ENCODE results near the gene SSC4D. TPM values are rescaled to one million over a fixed set of nuclear protein-coding genes. Genes with fewer than 3 reads are reported as not detected.

Gene SSC4D
- total and polyA plus RNA-seq, 2 donors from 2014 or later = 2.1 to 12.9 TPM

DNA sequence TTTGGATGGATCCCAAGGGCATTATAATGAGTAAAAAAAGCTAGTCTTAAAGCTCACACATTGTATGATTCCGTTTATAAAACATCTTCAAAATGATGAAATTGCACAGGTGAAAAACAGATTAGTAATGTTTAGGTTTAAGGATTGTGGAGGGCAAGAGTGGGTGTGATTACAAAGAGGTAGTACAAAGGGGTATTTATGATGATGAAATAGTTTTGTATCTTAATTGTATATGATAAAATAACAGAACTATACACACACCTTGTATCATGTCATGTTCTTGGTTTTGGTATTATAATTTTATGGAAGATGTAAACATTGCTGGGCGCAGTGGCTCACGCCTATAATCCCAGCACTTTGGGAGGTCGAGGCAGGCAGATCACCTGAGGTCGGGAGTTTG is 2.8 kb upstream of the SSC4D start:
- H3K36me3 ChIP-seq (ENCODE audit: control insufficient read depth in 2 of 3, insufficient read depth in 3 of 3, low read length in 3 of 3) = no peaks in the 10 kb centered on the region
- no peaks in the 10 kb centered on the region for H3K9me3 ChIP-seq (ENCODE audit: control insufficient read depth in 2 of 3, insufficient read depth in 1 of 3, low read length in 3 of 3)
- DNase-seq (no peak), FAIRE-seq (no peak)
- no peaks in the 10 kb centered on the region for H3K4me1 ChIP-seq (ENCODE audit: control insufficient read depth in 2 of 3, insufficient read depth in 2 of 3, low read depth in 1 of 3, low read length in 3 of 3)
- no peaks in the 10 kb centered on the region for H3K27me3 ChIP-seq (ENCODE audit: control insufficient read depth, insufficient read depth, low read length)
- H3K4me3 ChIP-seq (ENCODE audit: low read length in 3 of 3) = no peak overlapping the region
- intact Hi-C loops (cut with DNase I) = no loop called here
- TF ChIP-seq, protein P1, sequence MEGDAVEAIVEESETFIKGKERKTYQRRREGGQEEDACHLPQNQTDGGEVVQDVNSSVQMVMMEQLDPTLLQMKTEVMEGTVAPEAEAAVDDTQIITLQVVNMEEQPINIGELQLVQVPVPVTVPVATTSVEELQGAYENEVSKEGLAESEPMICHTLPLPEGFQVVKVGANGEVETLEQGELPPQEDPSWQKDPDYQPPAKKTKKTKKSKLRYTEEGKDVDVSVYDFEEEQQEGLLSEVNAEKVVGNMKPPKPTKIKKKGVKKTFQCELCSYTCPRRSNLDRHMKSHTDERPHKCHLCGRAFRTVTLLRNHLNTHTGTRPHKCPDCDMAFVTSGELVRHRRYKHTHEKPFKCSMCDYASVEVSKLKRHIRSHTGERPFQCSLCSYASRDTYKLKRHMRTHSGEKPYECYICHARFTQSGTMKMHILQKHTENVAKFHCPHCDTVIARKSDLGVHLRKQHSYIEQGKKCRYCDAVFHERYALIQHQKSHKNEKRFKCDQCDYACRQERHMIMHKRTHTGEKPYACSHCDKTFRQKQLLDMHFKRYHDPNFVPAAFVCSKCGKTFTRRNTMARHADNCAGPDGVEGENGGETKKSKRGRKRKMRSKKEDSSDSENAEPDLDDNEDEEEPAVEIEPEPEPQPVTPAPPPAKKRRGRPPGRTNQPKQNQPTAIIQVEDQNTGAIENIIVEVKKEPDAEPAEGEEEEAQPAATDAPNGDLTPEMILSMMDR (IDR thresholded peaks at IDR 0.05; ENCODE audit: borderline replicate concordance, extremely low read depth, insufficient read depth) = no peak
- H3K9ac ChIP-seq (ENCODE audit: low read length in 3 of 3) = no peak overlapping the region
- H3K27ac ChIP-seq (ENCODE audit: low read depth in 2 of 2, low read length in 2 of 2) = no peak overlapping the region

DNA sequence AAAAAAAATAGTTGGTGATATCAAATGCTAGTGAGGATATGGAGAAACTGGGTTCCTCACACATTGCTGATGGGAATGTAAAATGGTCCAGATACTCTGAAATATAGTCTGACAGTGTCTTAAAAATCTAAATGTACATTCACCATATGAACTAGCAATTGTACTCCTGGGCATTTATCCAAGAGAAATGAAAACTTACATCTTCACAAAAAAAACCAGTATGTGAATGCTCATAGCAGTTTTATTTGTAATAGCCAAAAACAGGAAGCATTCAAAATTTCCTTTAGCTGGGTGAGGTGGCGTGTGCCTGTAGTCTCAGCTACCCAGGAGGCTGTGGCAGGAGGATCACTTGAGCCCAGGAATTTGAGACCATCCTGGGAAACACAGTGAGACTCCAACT is 2.1 kb upstream of the SSC4D start:
- TF ChIP-seq, protein P1 (IDR thresholded peaks at IDR 0.05; ENCODE audit: borderline replicate concordance, extremely low read depth, insufficient read depth) = no peak
- no peak overlapping the region for H3K27ac ChIP-seq (ENCODE audit: low read depth in 2 of 2, low read length in 2 of 2)
- no peaks in the 10 kb centered on the region for H3K9me3 ChIP-seq (ENCODE audit: control insufficient read depth in 2 of 3, insufficient read depth in 1 of 3, low read length in 3 of 3)
- H3K4me1 ChIP-seq (ENCODE audit: control insufficient read depth in 2 of 3, insufficient read depth in 2 of 3, low read depth in 1 of 3, low read length in 3 of 3) = no peaks in the 10 kb centered on the region
- no peak overlapping the region for H3K4me3 ChIP-seq (ENCODE audit: low read length in 3 of 3)
- no peak for DNase-seq
- FAIRE-seq = no peak
- no peaks in the 10 kb centered on the region for H3K27me3 ChIP-seq (ENCODE audit: control insufficient read depth, insufficient read depth, low read length)
- H3K9ac ChIP-seq (ENCODE audit: low read length in 3 of 3) = no peak overlapping the region
- intact Hi-C loops (cut with DNase I) = no loop called here
- H3K36me3 ChIP-seq (ENCODE audit: control insufficient read depth in 2 of 3, insufficient read depth in 3 of 3, low read length in 3 of 3) = no peaks in the 10 kb centered on the region

DNA sequence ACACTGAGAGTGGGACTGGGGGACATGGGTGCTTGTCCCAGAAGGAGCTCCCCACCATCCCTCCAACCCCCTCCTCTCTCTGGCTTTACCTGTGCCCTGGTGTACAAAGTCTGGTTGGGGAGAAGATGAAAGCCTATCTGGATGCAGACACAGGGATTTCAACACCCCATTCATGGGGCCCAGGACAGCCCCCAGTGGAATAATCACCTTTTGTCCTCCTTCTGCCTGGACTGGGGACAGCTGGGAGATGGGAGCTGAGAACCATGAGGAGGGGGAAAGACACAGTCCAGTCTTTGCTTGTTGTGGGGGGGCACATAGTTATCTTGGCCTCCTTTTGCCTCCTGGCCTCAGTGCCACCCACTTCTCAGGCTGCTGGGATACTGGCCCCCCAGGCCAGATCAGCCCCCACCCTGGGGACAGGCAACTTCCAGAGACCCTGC is 1.4 kb downstream of the SSC4D start:
- Histone ChIP-seq H3K4me3 (ENCODE audit: low read length in 3 of 3) (no peak overlapping the region), H3K9me3 (ENCODE audit: control insufficient read depth in 2 of 3, insufficient read depth in 1 of 3, low read length in 3 of 3) (no peaks in the 10 kb centered on the region), H3K4me1 (ENCODE audit: control insufficient read depth in 2 of 3, insufficient read depth in 2 of 3, low read depth in 1 of 3, low read length in 3 of 3) (no peaks in the 10 kb centered on the region), H3K9ac (ENCODE audit: low read length in 3 of 3) (no peak overlapping the region), H3K27ac (ENCODE audit: low read depth in 2 of 2, low read length in 2 of 2) (no peak overlapping the region), H3K36me3 (ENCODE audit: control insufficient read depth in 2 of 3, insufficient read depth in 3 of 3, low read length in 3 of 3) (no peaks in the 10 kb centered on the region), H3K27me3 (ENCODE audit: control insufficient read depth, insufficient read depth, low read length) (no peaks in the 10 kb centered on the region)
- DNase-seq (no peak), FAIRE-seq (no peak)
- TF ChIP-seq, protein P1 (IDR thresholded peaks at IDR 0.05; ENCODE audit: borderline replicate concordance, extremely low read depth, insufficient read depth) = no peak
- intact Hi-C loops (cut with DNase I) = no loop called here

DNA sequence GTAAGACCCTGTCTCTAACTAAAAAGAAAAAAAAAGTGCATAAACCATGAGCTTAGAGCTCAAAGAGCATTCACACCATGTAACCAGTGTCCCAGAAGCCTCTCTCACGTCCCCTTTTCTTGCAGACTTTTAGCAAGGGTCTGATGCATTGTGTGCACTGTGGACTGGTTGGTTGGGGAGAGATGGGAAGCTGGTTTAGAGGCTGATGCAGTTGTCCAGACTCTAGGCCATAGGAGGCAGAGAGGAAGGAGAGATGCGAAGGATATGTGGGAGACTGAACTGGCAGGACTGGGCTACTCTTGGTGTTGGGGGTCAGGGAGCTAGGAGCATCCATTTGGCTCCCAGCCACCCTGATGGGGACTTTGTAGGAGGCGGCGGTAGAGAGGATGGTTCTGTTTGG is 1.8 kb downstream of the SSC4D start:
- Histone ChIP-seq H3K9me3 (ENCODE audit: control insufficient read depth in 2 of 3, insufficient read depth in 1 of 3, low read length in 3 of 3) (no peaks in the 10 kb centered on the region), H3K9ac (ENCODE audit: low read length in 3 of 3) (no peak overlapping the region), H3K4me1 (ENCODE audit: control insufficient read depth in 2 of 3, insufficient read depth in 2 of 3, low read depth in 1 of 3, low read length in 3 of 3) (no peaks in the 10 kb centered on the region), H3K27ac (ENCODE audit: low read depth in 2 of 2, low read length in 2 of 2) (no peak overlapping the region), H3K36me3 (ENCODE audit: control insufficient read depth in 2 of 3, insufficient read depth in 3 of 3, low read length in 3 of 3) (no peaks in the 10 kb centered on the region), H3K27me3 (ENCODE audit: control insufficient read depth, insufficient read depth, low read length) (no peaks in the 10 kb centered on the region), H3K4me3 (ENCODE audit: low read length in 3 of 3) (no peak overlapping the region)
- intact Hi-C loops (cut with DNase I) = no loop called here
- DNase-seq = no peak
- TF ChIP-seq, protein P1 (IDR thresholded peaks at IDR 0.05; ENCODE audit: borderline replicate concordance, extremely low read depth, insufficient read depth) = no peak
- FAIRE-seq = no peak
